H1 (cell line): Measurements from ENCODE around the gene TMEM145.

Experiments
- ATF3 ChIP-seq: IDR thresholded peaks from 2 replicates; pipeline ENCODE4 v1.6.1; 2011; ENCODE audit warnings: low read depth, mild to moderate bottlenecking, low read length; ENCODE audit not compliant: insufficient read depth
- MAX ChIP-seq: IDR thresholded peaks from 2 replicates; pipeline ENCODE4 v1.6.1; 2012; ENCODE audit warnings: inconsistent platforms
- RAD21 ChIP-seq, 2 experiments: IDR thresholded peaks in 1 of 2; conservative IDR thresholded peaks in 1 of 2; 2 replicates each; pipeline ENCODE4 v1.6.1; 2011; ENCODE audit warnings: low read depth in 2 of 2, low read length in 2 of 2, improper control_type of control experiment in 1 of 2, inconsistent platforms in 1 of 2, mild to moderate bottlenecking in 1 of 2, moderate library complexity in 1 of 2
- SP1 ChIP-seq: IDR thresholded peaks from 2 replicates; pipeline ENCODE4 v1.6.1; 2011; ENCODE audit warnings: low read depth, low read length

- TF ChIP-seq RAD21 (IDR thresholded peaks at IDR 0.05 in 1 of 2, conservative IDR thresholded peaks at IDR 0.05 in 1 of 2; ENCODE audit: low read depth in 2 of 2, low read length in 2 of 2) (no peak), ATF3 (no peak), MAX (no peak), SP1 (no peak)
Observed at GRCh38 chr19:42330241-42330711, 17.2 kb downstream of the TMEM145 start.
